Stimulated activated CD4-positive, alpha-beta T cell treated with anti-CD3 and anti-CD28 coated beads, Interleukin-2, amount 100 ng/mL, for 24 hours (primary cell): ENCODE results near the gene ESYT3.
"Not testable (repeated sequence)": the region's sequence is repeated elsewhere in the genome, so short reads cannot be mapped to it uniquely, and the experiment has no call there.

ENCODE experiments used
- DNase-seq, 2 donors: peaks; one replicate each; pipeline ENCODE4 v3.0.0-alpha.2; 2020

The ESYT3 gene

GRCh38 chr3:138494607-138494929, 60.2 kb downstream of the ESYT3 start:
- no peak for DNase-seq

- DNase-seq = not testable (repeated sequence)
Observed at GRCh38 chr3:138495638-138496037, 61.2 kb downstream of the ESYT3 start.

GRCh38 chr3:138496436-138496835, 62.0 kb downstream of the ESYT3 start:
- DNase-seq = no peak

DNA sequence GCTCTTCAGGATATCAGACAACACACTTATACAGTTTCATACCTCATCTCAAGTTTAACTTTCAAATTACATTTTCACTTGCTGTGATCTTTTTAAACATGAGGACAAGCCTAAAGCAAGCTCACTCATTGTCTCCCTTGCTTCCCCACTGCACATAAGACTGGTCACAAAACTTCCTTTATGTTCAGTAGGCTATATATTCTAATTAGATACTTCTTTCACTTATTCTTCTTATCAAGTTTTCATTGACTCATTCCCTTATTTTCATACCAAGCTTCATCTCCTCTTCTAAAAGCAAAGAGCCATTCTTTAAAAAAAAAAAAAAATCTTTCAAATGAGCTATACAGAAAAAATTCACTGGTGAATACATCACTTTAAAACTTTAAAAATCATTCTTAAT, 62.6 kb downstream of the ESYT3 start:
- no peak for DNase-seq

GRCh38 chr3:138497851-138498250, 63.4 kb downstream of the ESYT3 start:
- no peak for DNase-seq

DNA sequence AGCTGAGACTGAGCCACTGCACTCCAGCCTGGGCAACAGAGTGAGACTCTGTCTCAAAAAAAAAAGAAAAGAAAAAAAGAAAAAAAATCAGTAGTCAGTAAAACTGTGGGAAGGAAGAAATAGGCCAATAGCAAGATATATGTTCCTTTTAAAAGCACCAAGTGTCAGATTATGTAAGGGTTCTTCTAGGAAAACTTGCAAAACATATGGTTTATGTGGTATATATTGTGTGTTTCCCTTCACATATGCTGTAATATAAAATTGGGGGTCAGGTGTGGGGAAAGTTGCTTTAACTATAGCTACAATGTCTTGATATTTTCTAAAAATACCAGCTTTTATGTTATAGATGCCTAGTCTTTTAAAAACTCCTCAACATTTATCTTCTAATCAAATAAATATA, 64.6 kb downstream of the ESYT3 start:
- no peak for DNase-seq

GRCh38 chr3:138507524-138507923, 73.1 kb downstream of the ESYT3 start:
- no peak for DNase-seq

DNA sequence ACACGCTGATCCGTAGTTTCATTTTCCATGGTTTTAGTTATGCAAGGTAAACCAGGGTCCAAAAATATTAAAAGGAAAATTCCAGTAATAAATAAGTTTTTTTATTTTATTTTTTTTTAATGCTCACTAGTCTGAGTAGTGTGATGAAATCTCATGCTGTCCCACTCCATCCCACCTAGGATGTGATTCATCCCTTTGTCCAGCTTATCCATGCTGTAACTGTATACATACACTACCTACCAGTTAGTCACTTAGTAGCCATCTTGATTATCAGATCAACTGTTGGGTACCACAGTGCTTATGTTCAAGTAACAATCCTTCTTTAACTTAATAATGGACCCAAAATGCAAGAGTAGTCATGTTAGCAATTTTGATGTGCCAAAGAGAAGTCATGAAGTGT, 75.2 kb downstream of the ESYT3 start:
- DNase-seq = no peak

DNA sequence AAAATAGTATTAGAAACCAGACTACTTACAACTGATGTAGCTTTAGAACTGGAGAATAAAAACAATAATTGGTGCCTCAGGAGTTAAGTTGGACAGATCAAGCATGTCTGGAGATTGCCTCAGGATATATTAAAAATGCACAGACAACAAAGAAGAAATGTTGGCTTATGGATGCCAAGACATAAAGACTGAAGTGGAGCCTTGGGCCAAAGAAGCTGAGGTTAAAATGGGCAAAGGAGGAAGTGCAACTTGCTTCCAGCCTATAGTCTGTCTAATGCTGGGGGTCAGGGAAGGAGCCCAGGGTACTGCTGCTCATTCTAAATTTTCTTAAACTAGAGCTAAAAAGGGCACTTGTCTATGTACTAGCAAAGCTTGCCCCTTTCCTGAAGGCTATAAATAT, 77.5 kb downstream of the ESYT3 start:
- DNase-seq = no peak

DNA sequence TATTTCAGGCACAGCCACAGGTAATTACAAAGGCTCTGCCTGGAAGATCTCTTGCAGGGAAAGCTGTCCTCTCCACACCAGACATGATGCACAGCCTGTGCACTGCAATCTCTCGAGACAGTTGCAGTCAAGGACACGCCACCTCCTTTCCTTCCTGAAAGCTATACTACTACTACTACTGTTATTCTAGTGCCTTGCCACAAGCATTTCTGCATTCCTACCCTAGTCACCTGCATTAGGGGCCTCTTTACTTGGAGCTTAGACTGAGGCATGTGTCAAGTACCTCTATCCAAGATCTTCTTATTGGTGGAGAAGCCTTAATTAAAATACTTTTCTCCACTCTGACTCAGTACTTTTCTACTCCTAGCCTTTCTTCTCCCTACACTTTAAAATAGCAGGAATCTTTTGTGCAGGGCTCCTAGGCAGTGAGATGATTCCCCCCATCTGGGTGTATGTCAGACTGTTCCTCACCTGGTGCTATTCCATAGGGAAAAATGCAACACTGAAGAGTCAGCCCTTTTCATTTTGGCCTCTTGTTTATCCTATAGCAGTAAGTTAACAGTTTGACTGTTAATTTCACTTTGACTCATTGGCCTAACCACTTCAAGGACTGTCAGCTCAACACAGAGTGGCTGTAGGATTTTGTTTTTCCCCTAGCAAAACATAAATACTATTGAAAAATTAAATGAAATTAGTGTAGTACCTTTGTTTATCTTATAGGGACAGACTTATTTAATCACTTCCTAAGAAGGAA, 78.9 kb downstream of the ESYT3 start:
- DNase-seq = no peak

GRCh38 chr3:138521445-138521844, 87.0 kb downstream of the ESYT3 start:
- DNase-seq = not testable (repeated sequence)
